Ascending aorta (tissue), 2 donors: Measurements from ENCODE around the gene ZSCAN5C. TPM values are rescaled to one million over a fixed set of nuclear protein-coding genes. Genes with fewer than 3 reads are reported as not detected.

Source experiments
- DNase-seq, 2 donors: peaks; one replicate each; pipeline ENCODE4 v3.0.0-alpha.2; 2019; ENCODE audit warnings: low spot score in 2 of 2
- H3K27ac ChIP-seq, 2 donors: fragments of 200-600 bp; sonication (generic); one replicate each; pipeline ENCODE4 v1.5.1; 2016 to 2017; ENCODE audit warnings: mild to moderate bottlenecking in 1 of 2
- H3K27me3 ChIP-seq: fragments of 200-600 bp; sonication (generic); one replicate; pipeline ENCODE4 v1.5.1; 2017
- H3K36me3 ChIP-seq, 2 donors: fragments of 200-600 bp; sonication (generic); one replicate each; pipeline ENCODE4 v1.5.1; 2016
- H3K4me1 ChIP-seq, 2 donors: fragments of 200-600 bp; sonication (generic); one replicate each; pipeline ENCODE4 v1.5.1; 2016 to 2017; ENCODE audit warnings: mild to moderate bottlenecking in 1 of 2
- H3K4me3 ChIP-seq, 2 donors: fragments of 200-600 bp; sonication (generic); one replicate each; pipeline ENCODE4 v1.5.1; 2016 to 2017; ENCODE audit warnings: mild to moderate bottlenecking in 1 of 2
- H3K9me3 ChIP-seq, 2 donors: fragments of 200-600 bp; sonication (generic); one replicate each; pipeline ENCODE4 v1.5.1; 2016
- CTCF ChIP-seq, 3 experiments: fragments of 200-600 bp in 2 of 3; fragments of 450-650 bp in 1 of 3; sonication (generic) in 2 of 3; IDR thresholded peaks; one replicate each; pipeline ENCODE4 v1.5.1; 2016 to 2019; ENCODE audit warnings: antibody characterized with exemption in 3 of 3, mild to moderate bottlenecking in 1 of 3, moderate library complexity in 1 of 3
- intact Hi-C: fragments of 100-400 bp; cut with DNase I; formaldehyde crosslinking; loops from one replicate; pipeline ENCODE4 v1.15.1; 2023
- total RNA-seq: library from RNA; depleted of rRNA; stranded (reverse); fragments of >200 nt; gene quantifications from one replicate; pipeline ENCODE4 v1.1.0, GENCODE V29; 2016

Gene ZSCAN5C
- total RNA-seq, 1 donor from 2014 or later: not detected

- intact Hi-C loops: no loop called here
- Histone ChIP-seq H3K27ac (no peak overlapping the region), H3K36me3 (no peaks in the 10 kb centered on the region), H3K9me3 (no peaks in the 10 kb centered on the region), H3K4me3 (no peak overlapping the region), H3K27me3 (no peaks in the 10 kb centered on the region), H3K4me1 (no peaks in the 10 kb centered on the region)
- no peak for TF ChIP-seq CTCF (IDR thresholded peaks at IDR 0.05)
- no peak for DNase-seq
These were observed 25.2 kb upstream of the ZSCAN5C start for GRCh38 chr19:56176881-56177280.

GRCh38 chr19:56177564-56178243, 24.4 kb upstream of the ZSCAN5C start:
- intact Hi-C loops: no loop called here
- no peak for TF ChIP-seq CTCF (IDR thresholded peaks at IDR 0.05)
- Histone ChIP-seq H3K36me3 (no peaks in the 10 kb centered on the region), H3K27me3 (no peaks in the 10 kb centered on the region), H3K4me1 (no peaks in the 10 kb centered on the region), H3K4me3 (no peak overlapping the region), H3K27ac (no peak overlapping the region), H3K9me3 (no peaks in the 10 kb centered on the region)
- no peak for DNase-seq

- Histone ChIP-seq H3K9me3 (no peaks in the 10 kb centered on the region), H3K27ac (no peak overlapping the region), H3K4me1 (no peaks in the 10 kb centered on the region), H3K36me3 (no peaks in the 10 kb centered on the region), H3K27me3 (no peaks in the 10 kb centered on the region), H3K4me3 (no peak overlapping the region)
- intact Hi-C loops: no loop called here
- no peak for TF ChIP-seq CTCF (IDR thresholded peaks at IDR 0.05)
- DNase-seq: no peak
These were observed 12.3 kb upstream of the ZSCAN5C start for GRCh38 chr19:56189785-56190184.

- H3K4me1 ChIP-seq: no peaks in the 10 kb centered on the region
- H3K4me3 ChIP-seq: no peak overlapping the region
- no peaks in the 10 kb centered on the region for H3K27me3 ChIP-seq
- no peak for TF ChIP-seq CTCF (IDR thresholded peaks at IDR 0.05)
- no peaks in the 10 kb centered on the region for H3K36me3 ChIP-seq
- no peak for DNase-seq
- no peak overlapping the region for H3K27ac ChIP-seq
- no peaks in the 10 kb centered on the region for H3K9me3 ChIP-seq
- intact Hi-C loops: no loop called here
These were observed 11.0 kb upstream of the ZSCAN5C start for GRCh38 chr19:56191115-56191514.

GRCh38 chr19:56191711-56192110, 10.4 kb upstream of the ZSCAN5C start:
- no peak for DNase-seq
- Histone ChIP-seq H3K4me1 (no peaks in the 10 kb centered on the region), H3K27ac (no peak overlapping the region), H3K4me3 (no peak overlapping the region), H3K27me3 (no peaks in the 10 kb centered on the region), H3K9me3 (no peaks in the 10 kb centered on the region), H3K36me3 (no peaks in the 10 kb centered on the region)
- intact Hi-C loops: no loop called here
- TF ChIP-seq CTCF (IDR thresholded peaks at IDR 0.05): no peak
